H9 (cell line): ENCODE results near the gene CHST1. TPM values are rescaled to one million over a fixed set of nuclear protein-coding genes. Genes with fewer than 3 reads are reported as not detected.

ENCODE experiments used
- DNase-seq: peaks from one replicate; pipeline ENCODE4 v3.0.0-alpha.2; 2017
- H2AFZ ChIP-seq: one replicate; pipeline ENCODE4 v1.6.1; 2013; ENCODE audit warnings: mild to moderate bottlenecking, low read length, control low read depth, moderate library complexity
- H2AK5ac ChIP-seq: 2 replicates; pipeline ENCODE4 v1.6.1; 2013; ENCODE audit warnings: low read length, control low read depth, mixed read lengths; ENCODE audit not compliant: insufficient read length
- H2BK120ac ChIP-seq: one replicate; pipeline ENCODE4 v1.6.1; 2013; ENCODE audit warnings: low read depth, mild to moderate bottlenecking, low read length, control low read depth, inconsistent platforms; ENCODE audit not compliant: poor library complexity, severe bottlenecking
- H2BK12ac ChIP-seq: 2 replicates; pipeline ENCODE4 v1.6.1; 2013; ENCODE audit warnings: low read length, control low read depth, mixed read lengths, low read depth; ENCODE audit not compliant: insufficient read length
- H2BK15ac ChIP-seq: 2 replicates; pipeline ENCODE4 v1.6.1; 2013; ENCODE audit warnings: low read depth, low read length, control low read depth
- H2BK20ac ChIP-seq: one replicate; pipeline ENCODE4 v1.6.1; 2013; ENCODE audit warnings: low read depth, mild to moderate bottlenecking, low read length, control low read depth, inconsistent platforms; ENCODE audit not compliant: poor library complexity, severe bottlenecking
- H2BK5ac ChIP-seq: 2 replicates; pipeline ENCODE4 v1.6.1; 2013; ENCODE audit warnings: low read length, control low read depth, mixed read lengths; ENCODE audit not compliant: insufficient read length
- H3K14ac ChIP-seq: 2 replicates; pipeline ENCODE4 v1.6.1; 2013; ENCODE audit warnings: low read length, control low read depth; ENCODE audit not compliant: insufficient read depth
- H3K18ac ChIP-seq: 2 replicates; pipeline ENCODE4 v1.6.1; 2013; ENCODE audit warnings: low read depth, mild to moderate bottlenecking, mixed read lengths, low read length, control low read depth; ENCODE audit not compliant: insufficient read length
- H3K23ac ChIP-seq: 2 replicates; pipeline ENCODE4 v1.6.1; 2013; ENCODE audit warnings: low read length, control low read depth, mixed read lengths, low read depth; ENCODE audit not compliant: insufficient read length
- H3K23me2 ChIP-seq: 2 replicates; pipeline ENCODE4 v1.6.1; 2013; ENCODE audit warnings: low read depth, mild to moderate bottlenecking, mixed read lengths, low read length, control low read depth; ENCODE audit not compliant: insufficient read length, poor library complexity, severe bottlenecking
- H3K27ac ChIP-seq: 2 replicates; pipeline ENCODE4 v1.5.1; 2013; ENCODE audit warnings: low read length, control low read depth, mixed read lengths, low read depth; ENCODE audit not compliant: insufficient read length
- H3K27me3 ChIP-seq: 2 replicates; pipeline ENCODE4 v1.6.1; 2013; ENCODE audit warnings: low read length, control low read depth, inconsistent platforms; ENCODE audit not compliant: insufficient read depth
- H3K4ac ChIP-seq: 2 replicates; pipeline ENCODE4 v1.6.1; 2013; ENCODE audit warnings: low read depth, mild to moderate bottlenecking, control low read depth, inconsistent platforms, low read length, moderate library complexity
- H3K4me1 ChIP-seq: 2 replicates; pipeline ENCODE4 v1.6.1; 2013; ENCODE audit warnings: low read length, control low read depth, inconsistent platforms; ENCODE audit not compliant: insufficient read depth
- H3K4me2 ChIP-seq: 2 replicates; pipeline ENCODE4 v1.6.1; 2013; ENCODE audit warnings: low read length, control low read depth, mixed read lengths; ENCODE audit not compliant: insufficient read length, insufficient read depth
- H3K56ac ChIP-seq: 2 replicates; pipeline ENCODE4 v1.6.1; 2013; ENCODE audit warnings: low read depth, mild to moderate bottlenecking, mixed read lengths, low read length, control low read depth; ENCODE audit not compliant: insufficient read length
- H3K79me1 ChIP-seq: 2 replicates; pipeline ENCODE4 v1.6.1; 2013; ENCODE audit warnings: low read depth, mild to moderate bottlenecking, moderate library complexity, low read length, control low read depth, inconsistent platforms; ENCODE audit not compliant: insufficient read depth, poor library complexity, severe bottlenecking
- H3K79me2 ChIP-seq: 2 replicates; pipeline ENCODE4 v1.6.1; 2013; ENCODE audit warnings: low read length, control low read depth, inconsistent platforms; ENCODE audit not compliant: insufficient read depth
- H3K9ac ChIP-seq: 2 replicates; pipeline ENCODE4 v1.6.1; 2013; ENCODE audit warnings: low read length, control low read depth, mixed read lengths; ENCODE audit not compliant: insufficient read length; ENCODE audit errors: extremely low read depth
- H3K9me3 ChIP-seq: one replicate; pipeline ENCODE4 v1.6.1; 2013; ENCODE audit warnings: low read depth, low read length, inconsistent platforms; ENCODE audit not compliant: control insufficient read depth
- H3T11ph ChIP-seq: one replicate; pipeline ENCODE4 v1.6.1; 2013; ENCODE audit warnings: mild to moderate bottlenecking, low read length, control low read depth, inconsistent platforms
- H4K20me1 ChIP-seq: one replicate; pipeline ENCODE4 v1.6.1; 2013; ENCODE audit not compliant: control insufficient read depth, insufficient read length, insufficient read depth
- H4K5ac ChIP-seq: 2 replicates; pipeline ENCODE4 v1.6.1; 2013; ENCODE audit warnings: low read depth, mild to moderate bottlenecking, mixed read lengths, low read length, control low read depth; ENCODE audit not compliant: insufficient read length
- H4K8ac ChIP-seq: replicated peaks from 2 replicates; pipeline ENCODE4 v1.6.1; 2013; ENCODE audit warnings: low read length, control low read depth, mixed read lengths, low read depth; ENCODE audit not compliant: insufficient read length
- H4K91ac ChIP-seq: 2 replicates; pipeline ENCODE4 v1.6.1; 2013; ENCODE audit warnings: low read depth, mild to moderate bottlenecking, moderate library complexity, mixed read lengths, low read length, control low read depth; ENCODE audit not compliant: insufficient read length
- H3K27ac Mint-ChIP-seq, 3 experiments: 2 replicates in 2 of 3; 3 replicates in 1 of 3; pipeline ENCODE4 v1.8.0; 2020 to 2021; ENCODE audit warnings: mixed read lengths in 3 of 3, mild to moderate bottlenecking in 1 of 3, moderate library complexity in 1 of 3
- H3K27me3 Mint-ChIP-seq: 2 replicates; pipeline ENCODE4 v1.8.0; 2021; ENCODE audit warnings: low read depth, mild to moderate bottlenecking, moderate library complexity, mixed read lengths
- H3K36me3 Mint-ChIP-seq, 3 experiments: 2 replicates in 2 of 3; 3 replicates in 1 of 3; pipeline ENCODE4 v1.8.0; 2020 to 2021; ENCODE audit warnings: low read depth in 3 of 3, mixed read lengths in 3 of 3; ENCODE audit not compliant: insufficient read depth in 1 of 3
- H3K4me1 Mint-ChIP-seq, 2 experiments: 2 replicates each; pipeline ENCODE4 v1.8.0; 2020; ENCODE audit warnings: mixed read lengths in 2 of 2
- H3K4me3 Mint-ChIP-seq, 2 experiments: 2 replicates in 1 of 2; 3 replicates in 1 of 2; pipeline ENCODE4 v1.8.0; 2020 to 2021; ENCODE audit warnings: mild to moderate bottlenecking in 2 of 2, mixed read lengths in 2 of 2, moderate library complexity in 1 of 2
- H3K9me3 Mint-ChIP-seq, 2 experiments: 2 replicates in 1 of 2; 3 replicates in 1 of 2; pipeline ENCODE4 v1.8.0; 2020; ENCODE audit warnings: mild to moderate bottlenecking in 2 of 2, mixed read lengths in 2 of 2, moderate library complexity in 1 of 2
- WGBS: extraction: QIAGEN DNeasy Blood & Tissue Kit; methylation state at CpG from one replicate; pipeline ENCODE4 v1.1.7; 2013; ENCODE audit warnings: missing lambda C conversion rate, low lambda C conversion rate, mixed read lengths; ENCODE audit not compliant: insufficient read length; ENCODE audit errors: extremely low coverage; 5-methylcytosine and 5-hydroxymethylcytosine counted together
- total RNA-seq: library from RNA; stranded (reverse); gene quantifications from 2 replicates; pipeline ENCODE4 v1.2.1, GENCODE V29; 2021
- TF ChIP-seq, protein P1 (sequence below): fragments of 200-600 bp; sonication (generic); conservative IDR thresholded peaks from 3 replicates; pipeline ENCODE4 v1.8.0; 2021; ENCODE audit warnings: antibody characterized with exemption, mild to moderate bottlenecking

Gene CHST1
- total RNA-seq, 1 experiment from 2014 or later, result 0.57 TPM

DNA sequence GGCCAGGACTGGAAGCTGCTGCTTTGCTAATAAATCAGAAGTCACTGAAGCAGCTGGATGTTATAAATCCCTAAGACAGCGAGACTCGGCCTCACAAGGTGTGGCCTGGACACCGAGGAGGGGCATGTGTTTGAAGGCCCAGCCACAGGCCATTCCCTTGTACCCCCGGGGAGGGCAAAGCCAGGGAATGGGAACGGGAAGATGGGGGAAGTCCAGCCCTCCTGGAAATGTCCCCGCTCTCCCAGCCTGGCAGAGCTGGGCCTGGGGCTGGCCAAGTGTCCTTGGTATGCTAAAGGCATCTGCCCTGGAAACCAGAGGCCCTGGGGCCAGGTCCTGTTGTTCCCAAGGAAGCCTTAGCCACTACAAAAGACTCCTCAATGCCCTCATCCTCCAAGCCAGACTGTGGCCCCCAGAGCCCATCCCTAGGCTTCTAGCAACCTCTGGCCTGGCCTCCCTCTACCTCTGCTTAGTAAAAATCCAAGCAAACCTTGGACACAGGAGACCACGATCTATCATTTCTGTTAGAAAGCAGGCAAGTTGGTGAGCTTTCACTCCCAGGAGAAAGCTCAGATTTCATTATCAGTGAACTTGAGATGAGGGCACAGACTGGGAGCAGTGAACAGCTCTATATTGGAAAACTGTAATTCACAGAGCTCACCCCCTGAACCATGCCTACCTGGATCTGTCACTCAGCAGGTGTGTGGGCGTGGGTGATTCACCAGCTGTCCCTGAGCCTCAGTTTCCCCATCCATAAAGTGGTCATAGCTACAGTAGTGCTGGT is 11.0 kb downstream of the CHST1 start:
- no peak overlapping the region for H3K27ac Mint-ChIP-seq

More for the DNA sequence above, 11.0 kb downstream of the CHST1 start:
- no peaks in the 10 kb centered on the region for H3K79me2 ChIP-seq
- no peak overlapping the region for H2BK15ac ChIP-seq
- H3K18ac ChIP-seq, result no peak overlapping the region
- no peak overlapping the region for H3K56ac ChIP-seq
- Mint-ChIP-seq H3K4me3 (no peak overlapping the region), H3K4me1 (peaks cover 20 to 25% of the 10 kb centered on the region in 2 experiments), H3K9me3 (no peaks in the 10 kb centered on the region), H3K27me3 (peaks cover 13% of the 10 kb centered on the region), H3K36me3 (no peaks in the 10 kb centered on the region; a peak in 1 of 7 replicates)
- no peak overlapping the region for H2BK20ac ChIP-seq
- H3K14ac ChIP-seq, result no peak overlapping the region
- H3K27me3 ChIP-seq, result no peaks in the 10 kb centered on the region
- H3K9me3 ChIP-seq, result no peaks in the 10 kb centered on the region
- H3T11ph ChIP-seq, result no peak overlapping the region
- no peaks in the 10 kb centered on the region for H4K20me1 ChIP-seq
- DNase-seq, result peak; percentile 23
- H3K4me2 ChIP-seq, result no peak overlapping the region
- H2BK5ac ChIP-seq, result no peak overlapping the region
- no peak overlapping the region for H3K23ac ChIP-seq
- no peak overlapping the region for H4K91ac ChIP-seq
- H3K27ac ChIP-seq, result no peak overlapping the region
- no peak overlapping the region for H4K8ac ChIP-seq
- no peak overlapping the region for H3K9ac ChIP-seq
- TF ChIP-seq, protein P1, sequence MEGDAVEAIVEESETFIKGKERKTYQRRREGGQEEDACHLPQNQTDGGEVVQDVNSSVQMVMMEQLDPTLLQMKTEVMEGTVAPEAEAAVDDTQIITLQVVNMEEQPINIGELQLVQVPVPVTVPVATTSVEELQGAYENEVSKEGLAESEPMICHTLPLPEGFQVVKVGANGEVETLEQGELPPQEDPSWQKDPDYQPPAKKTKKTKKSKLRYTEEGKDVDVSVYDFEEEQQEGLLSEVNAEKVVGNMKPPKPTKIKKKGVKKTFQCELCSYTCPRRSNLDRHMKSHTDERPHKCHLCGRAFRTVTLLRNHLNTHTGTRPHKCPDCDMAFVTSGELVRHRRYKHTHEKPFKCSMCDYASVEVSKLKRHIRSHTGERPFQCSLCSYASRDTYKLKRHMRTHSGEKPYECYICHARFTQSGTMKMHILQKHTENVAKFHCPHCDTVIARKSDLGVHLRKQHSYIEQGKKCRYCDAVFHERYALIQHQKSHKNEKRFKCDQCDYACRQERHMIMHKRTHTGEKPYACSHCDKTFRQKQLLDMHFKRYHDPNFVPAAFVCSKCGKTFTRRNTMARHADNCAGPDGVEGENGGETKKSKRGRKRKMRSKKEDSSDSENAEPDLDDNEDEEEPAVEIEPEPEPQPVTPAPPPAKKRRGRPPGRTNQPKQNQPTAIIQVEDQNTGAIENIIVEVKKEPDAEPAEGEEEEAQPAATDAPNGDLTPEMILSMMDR, result no peak
- H2AFZ ChIP-seq, result no peak overlapping the region
- no peak overlapping the region for H2AK5ac ChIP-seq
- H2BK12ac ChIP-seq, result no peak overlapping the region
- no peaks in the 10 kb centered on the region for H3K23me2 ChIP-seq
- WGBS, result no CpG with 5 or more reads among the region's 8 CpGs
- no peaks in the 10 kb centered on the region for H3K79me1 ChIP-seq
- no peak overlapping the region for H2BK120ac ChIP-seq
- no peak overlapping the region for H3K4ac ChIP-seq
- no peaks in the 10 kb centered on the region for H3K4me1 ChIP-seq
- no peak overlapping the region for H4K5ac ChIP-seq
